HG02798 (cell line): ENCODE measurements around the gene RBSN.

ENCODE experiments used
- ATAC-seq: cut with Tn5 transposase; IDR thresholded peaks from one replicate; pipeline ENCODE4 v1.9.1; 2021; ENCODE audit warnings: mild to moderate bottlenecking; ENCODE audit not compliant: unreplicated experiment, poor library complexity

Gene RBSN

DNA sequence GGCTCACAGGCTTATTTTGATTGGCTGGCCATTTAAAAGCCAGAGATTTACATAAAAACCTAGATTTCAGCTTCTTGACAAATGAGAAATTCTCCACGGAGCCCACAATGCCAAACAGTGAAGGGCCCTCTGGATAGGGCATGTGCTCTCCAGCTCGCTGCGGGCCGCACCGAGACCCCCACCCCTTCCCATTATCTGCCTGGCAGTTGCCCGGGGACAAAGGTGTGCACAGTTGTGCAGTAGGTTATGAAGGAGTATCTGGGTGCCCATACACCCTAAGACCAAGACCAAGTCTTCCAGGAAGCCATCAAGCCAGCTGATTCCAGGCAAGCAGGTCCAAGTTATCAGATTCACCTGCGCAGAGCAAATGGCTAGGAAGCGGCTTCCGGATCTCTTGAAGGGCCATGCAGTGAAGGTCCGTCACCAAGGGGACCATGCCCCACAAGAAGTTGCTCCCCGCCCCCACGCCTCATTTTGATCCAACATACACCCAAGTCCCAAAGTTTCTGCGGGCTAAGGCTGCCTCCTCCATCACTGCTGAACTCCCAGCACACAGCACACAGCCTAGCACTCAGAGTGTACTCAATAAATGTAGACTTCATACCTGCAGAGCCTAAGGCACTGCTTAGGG, 35.2 kb downstream of the RBSN start:
- no peak for ATAC-seq

DNA sequence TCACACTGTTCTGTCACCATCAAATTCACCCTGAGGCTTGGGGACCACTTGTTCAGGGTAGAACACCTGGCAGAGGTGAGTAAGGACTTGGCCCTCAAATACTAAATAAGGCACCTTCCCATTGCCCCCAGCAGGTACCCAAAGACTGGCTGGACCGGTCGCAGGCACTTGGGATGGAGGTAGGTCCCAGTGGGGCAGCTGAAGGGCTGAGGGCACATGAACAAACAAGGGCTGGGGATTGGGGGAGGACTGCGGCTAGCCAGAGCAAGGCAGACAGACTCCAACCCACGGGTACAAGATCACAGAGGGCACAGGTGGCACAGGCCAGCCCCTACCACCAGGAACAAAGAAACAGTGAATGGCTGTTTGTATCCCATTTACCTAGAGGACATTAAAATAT, 35.7 kb downstream of the RBSN start:
- no peak for ATAC-seq

DNA sequence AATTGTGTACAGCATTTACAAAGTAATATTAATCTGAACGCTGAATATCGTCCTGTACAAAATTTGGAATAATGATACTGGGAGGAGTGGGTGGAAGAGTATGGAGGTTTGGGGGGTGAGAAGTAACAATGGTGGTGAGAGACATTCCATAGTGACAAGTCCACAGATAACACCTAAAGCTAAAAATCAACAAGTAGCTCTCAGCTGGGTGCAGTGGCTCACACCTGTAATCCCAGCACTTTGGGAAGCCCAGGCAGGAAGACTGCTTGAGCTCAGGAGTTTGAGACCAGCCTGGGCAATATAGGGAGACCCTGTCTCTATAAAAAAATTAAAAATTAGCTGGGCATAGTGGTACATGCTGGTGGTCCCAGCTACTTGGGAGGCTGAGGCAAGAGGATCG, 38.9 kb downstream of the RBSN start:
- no peak for ATAC-seq

GRCh38 chr3:15056676-15057404, 42.1 kb downstream of the RBSN start:
- no peak for ATAC-seq

GRCh38 chr3:15055019-15055557, 43.9 kb downstream of the RBSN start:
- peak; percentile 37 for ATAC-seq

GRCh38 chr3:15053541-15053940, 45.4 kb downstream of the RBSN start:
- no peak for ATAC-seq

DNA sequence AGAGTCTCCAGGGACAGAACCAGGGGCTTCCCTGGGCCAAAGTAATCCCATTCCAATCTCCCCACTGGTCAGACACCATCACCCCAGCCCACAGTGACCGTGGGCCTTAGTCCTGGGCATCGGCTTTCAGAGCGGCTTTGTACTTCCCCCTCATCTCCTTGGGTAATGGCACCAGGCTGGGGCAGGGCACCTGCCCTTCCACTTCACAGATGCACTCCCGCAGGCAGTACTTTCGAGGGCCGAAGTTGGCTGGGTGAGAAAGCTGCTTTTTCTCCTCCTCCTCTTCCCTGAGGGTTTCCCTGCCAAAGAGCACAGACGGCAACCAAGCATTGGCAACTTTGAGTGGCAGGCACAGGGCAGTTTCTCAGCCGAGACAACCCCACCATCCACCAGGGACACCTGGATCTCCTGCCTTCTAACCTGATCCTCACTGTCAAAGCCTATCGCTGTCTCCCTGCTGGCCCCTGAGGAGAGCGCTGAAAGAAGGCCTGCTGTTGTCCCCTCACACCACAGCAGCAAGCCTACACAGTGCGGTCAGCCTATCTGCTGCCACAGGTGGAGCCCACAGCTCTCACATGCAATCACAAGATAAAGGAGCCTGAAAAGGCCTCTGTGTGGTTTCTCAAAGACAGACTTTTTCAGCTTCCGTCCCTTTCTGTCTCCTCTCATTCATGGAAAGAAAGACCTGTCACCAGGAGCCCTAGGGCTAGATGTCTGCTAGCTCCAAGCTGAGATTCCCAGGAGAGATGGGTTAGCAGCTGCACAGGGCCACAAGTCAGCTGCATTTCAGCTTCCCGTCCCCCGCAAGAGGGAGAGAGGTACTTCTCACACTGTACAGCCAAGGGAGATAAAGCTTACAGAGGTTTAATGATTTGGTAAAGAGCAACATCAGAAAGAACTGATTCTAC, 46.4 kb downstream of the RBSN start:
- no peak for ATAC-seq

DNA sequence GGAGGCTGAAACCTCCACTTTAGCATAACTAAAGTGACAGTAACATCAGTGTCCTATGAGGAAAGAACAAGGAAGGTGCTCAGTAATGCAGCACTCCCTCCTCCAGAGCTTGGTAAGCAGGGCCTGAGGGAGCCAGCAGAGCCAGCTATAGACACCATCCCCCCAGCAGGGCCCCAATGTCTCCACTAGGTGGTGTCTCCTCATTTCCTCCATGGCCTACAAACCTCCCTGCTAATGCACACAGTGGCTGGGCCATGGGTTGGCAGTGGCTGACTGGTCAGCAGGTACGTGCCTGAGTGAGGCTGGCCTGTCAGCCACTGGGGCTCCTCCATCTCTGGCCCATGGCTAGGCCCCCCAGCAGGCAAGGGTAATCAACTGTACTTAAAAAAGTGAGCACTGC, 47.4 kb downstream of the RBSN start:
- ATAC-seq = peak; percentile 71

GRCh38 chr3:15050405-15051092, 48.4 kb downstream of the RBSN start:
- ATAC-seq = peak; percentile 78

DNA sequence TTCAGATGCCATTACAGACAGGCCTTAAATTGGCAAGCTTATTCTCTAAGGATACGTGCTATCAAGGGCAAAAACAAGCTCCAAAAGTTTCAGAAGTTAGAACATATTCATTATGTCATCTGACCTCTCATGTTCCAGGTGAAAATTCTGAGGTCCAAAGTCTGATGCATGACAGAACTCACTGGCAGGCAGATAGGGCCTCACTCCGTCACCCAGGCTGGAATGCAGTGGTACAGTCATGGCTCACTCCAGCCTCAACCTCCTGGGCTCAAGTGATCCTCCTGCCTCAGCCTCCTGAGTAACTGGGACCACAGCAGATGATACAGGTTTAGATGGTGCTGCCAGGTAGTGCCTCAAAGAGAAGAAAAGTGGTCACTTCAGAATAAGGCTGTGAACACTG, 49.4 kb downstream of the RBSN start:
- no peak for ATAC-seq

GRCh38 chr3:15045667-15046066, 53.3 kb downstream of the RBSN start:
- no peak for ATAC-seq

- no peak for ATAC-seq
Observed at GRCh38 chr3:15044326-15044725, 54.6 kb downstream of the RBSN start.

DNA sequence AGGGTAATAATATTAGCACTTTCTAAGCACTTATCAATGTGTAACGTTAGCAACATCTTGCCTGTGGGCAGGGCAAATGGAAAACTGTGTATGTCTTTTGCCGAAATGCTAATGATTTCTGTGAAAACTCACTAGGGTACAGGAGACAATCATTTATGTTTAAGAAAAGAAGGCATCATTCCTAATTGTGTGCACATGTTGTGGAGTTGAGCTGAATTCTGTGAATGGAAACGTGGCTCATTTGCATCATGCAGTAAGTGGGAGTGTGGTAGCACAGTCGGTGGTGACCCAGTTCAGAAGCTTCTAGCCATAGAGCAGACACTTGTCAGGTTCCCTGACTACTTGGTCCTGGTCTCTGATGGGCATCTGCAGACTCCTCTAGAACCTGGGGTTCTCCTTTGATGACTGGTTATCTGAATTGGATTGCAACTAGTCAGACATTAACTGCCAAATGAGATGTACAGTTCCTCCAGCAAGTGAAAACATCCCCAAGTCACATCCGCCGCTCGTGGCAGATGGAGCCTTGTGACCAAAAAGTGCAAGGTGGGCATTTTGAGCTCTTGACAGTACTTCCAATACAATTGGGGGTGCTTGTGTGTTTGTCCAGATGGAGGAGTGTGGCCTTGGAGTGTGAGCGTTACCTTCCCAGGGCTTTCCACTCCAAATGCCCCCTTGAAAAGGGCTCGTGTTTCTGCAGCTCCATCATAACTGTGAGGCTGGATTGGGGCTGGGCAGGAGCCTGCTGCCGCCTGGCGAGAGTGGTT, 55.4 kb downstream of the RBSN start:
- ATAC-seq = no peak

GRCh38 chr3:15042936-15043335, 56.0 kb downstream of the RBSN start:
- no peak for ATAC-seq

DNA sequence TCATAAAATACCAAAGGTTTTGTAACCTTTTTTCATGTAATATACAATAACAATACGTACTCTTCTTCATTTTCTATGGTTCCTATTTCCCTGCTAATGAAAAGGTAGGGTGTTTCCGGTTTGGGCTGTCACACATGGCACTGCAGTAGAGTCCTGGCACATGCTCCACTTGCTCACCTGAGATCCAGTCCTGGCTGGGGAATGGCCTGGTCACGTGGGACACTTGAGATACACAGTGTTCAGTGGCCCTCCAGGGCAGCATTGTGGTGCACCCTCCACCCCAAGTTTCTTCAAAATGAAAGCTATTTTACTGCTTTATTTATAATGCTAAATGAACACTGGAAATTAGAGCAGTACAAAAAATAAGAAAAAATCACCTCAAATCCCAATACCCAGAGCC, 57.0 kb downstream of the RBSN start:
- no peak for ATAC-seq

DNA sequence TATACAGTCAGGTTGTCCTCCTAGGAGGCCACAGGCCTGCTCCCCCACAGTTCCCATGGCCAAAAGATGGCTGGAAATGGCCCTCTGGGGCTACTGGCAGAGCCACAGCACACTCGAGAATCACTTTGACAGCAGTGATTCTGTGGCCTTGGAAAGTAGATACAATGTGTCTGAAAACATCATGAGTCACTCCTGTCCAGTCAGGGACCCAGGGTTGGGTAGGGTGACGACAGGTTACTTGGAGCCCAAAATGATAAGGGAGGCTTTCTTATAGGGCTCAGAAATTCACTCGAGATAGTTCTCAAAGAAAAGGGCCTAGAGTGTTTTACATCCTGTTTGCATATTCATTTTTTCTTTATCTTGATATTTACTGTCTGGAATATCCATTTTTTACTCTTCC, 58.1 kb downstream of the RBSN start:
- no peak for ATAC-seq

DNA sequence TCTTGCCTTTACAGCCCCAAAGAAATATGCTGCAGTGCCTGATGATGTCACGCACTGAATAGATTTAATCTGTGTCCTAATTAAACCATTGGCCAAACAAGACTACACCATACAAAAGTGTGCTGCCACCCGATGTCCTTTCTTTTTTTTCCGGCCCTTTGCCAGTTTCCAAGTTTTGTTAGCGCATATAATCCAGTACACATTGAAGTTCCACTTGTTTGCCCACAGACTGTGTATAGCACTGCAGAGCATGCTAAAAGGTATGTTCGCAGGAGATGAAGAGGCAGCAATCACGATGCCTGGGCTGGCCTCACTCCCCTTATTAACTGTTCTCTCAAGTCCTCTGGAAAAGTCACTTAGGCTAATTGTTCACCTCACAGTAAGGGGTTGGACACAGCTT, 60.6 kb downstream of the RBSN start:
- no peak for ATAC-seq

- no peak for ATAC-seq
Observed at GRCh38 chr3:15033103-15033502, 65.8 kb downstream of the RBSN start.

DNA sequence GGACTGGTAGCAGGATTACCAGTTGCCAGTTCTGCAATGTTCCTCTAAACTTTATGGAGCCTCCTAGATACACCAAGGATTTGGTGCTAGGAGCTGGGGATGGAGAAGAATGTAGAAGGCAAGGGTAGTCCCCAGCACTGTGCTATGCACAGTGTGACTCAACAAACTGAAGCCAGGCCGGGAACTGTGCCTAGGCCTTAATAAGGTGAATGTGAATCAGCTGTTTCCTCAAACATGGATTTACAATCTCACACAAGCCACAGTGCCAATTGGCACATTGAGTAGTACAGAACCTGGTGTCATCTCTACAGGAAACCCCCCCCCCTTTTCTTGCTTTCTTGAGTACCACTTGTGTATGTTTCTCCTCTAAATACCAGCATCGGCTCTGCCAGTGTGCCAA, 66.3 kb downstream of the RBSN start:
- ATAC-seq = no peak

- ATAC-seq = no peak
Observed at GRCh38 chr3:15029625-15030024, 69.3 kb downstream of the RBSN start.
